Fibroblast of villous mesenchyme (primary cell): ENCODE data around the gene TBCCD1. TPM values are rescaled to one million over a fixed set of nuclear protein-coding genes. Genes with fewer than 3 reads are reported as not detected.

Experiments used
- DNase-seq: peaks from one replicate; pipeline ENCODE4 v3.0.0-alpha.2; 2010; ENCODE audit warnings: low read depth
- H3K4me3 ChIP-seq: 2 replicates; pipeline ENCODE4 v1.5.1; 2011; ENCODE audit warnings: low read depth, mild to moderate bottlenecking, low read length
- CTCF ChIP-seq: IDR thresholded peaks from 2 replicates; pipeline ENCODE4 v1.5.1; 2012; ENCODE audit warnings: low read depth, mild to moderate bottlenecking, low read length; ENCODE audit not compliant: insufficient read depth
- total RNA-seq: library from RNA; depleted of rRNA; stranded (reverse); fragments of >200 nt; gene quantifications from 2 replicates; pipeline ENCODE4 v1.2.3, GENCODE V29; 2012

Gene TBCCD1
- total RNA-seq, 1 donor = 25.9 TPM

GRCh38 chr3:186596568-186597287 is 29.6 kb upstream of the TBCCD1 start:
- no peak for TF ChIP-seq CTCF
- no peak overlapping the region for H3K4me3 ChIP-seq
- DNase-seq = peak; percentile 19

- DNase-seq = no peak
- H3K4me3 ChIP-seq = no peak overlapping the region
- no peak for TF ChIP-seq CTCF
Measured at GRCh38 chr3:186594591-186595113, 27.5 kb upstream of the TBCCD1 start.

GRCh38 chr3:186593862-186594261 is 26.7 kb upstream of the TBCCD1 start:
- TF ChIP-seq CTCF = no peak
- no peak overlapping the region for H3K4me3 ChIP-seq
- no peak for DNase-seq

GRCh38 chr3:186592682-186593081 is 25.5 kb upstream of the TBCCD1 start:
- TF ChIP-seq CTCF = no peak
- no peak overlapping the region for H3K4me3 ChIP-seq
- no peak for DNase-seq

GRCh38 chr3:186590580-186591295 is 23.6 kb upstream of the TBCCD1 start:
- DNase-seq = no peak
- no peak overlapping the region for H3K4me3 ChIP-seq
- no peak for TF ChIP-seq CTCF

GRCh38 chr3:186589856-186590579 is 22.9 kb upstream of the TBCCD1 start:
- H3K4me3 ChIP-seq = no peak overlapping the region
- no peak for TF ChIP-seq CTCF
- peak; percentile 34 for DNase-seq
